Ishikawa (cell line): Measurements from ENCODE around the gene ARID3A.

ENCODE experiments used
- CEBPB ChIP-seq: IDR thresholded peaks from 2 replicates; pipeline ENCODE4 v1.6.1; 2012
- EP300 ChIP-seq: IDR thresholded peaks from 2 replicates; pipeline ENCODE4 v1.6.1; 2012; ENCODE audit warnings: borderline replicate concordance
- FOXM1 ChIP-seq: IDR thresholded peaks from 2 replicates; pipeline ENCODE4 v1.6.1; 2012; ENCODE audit warnings: low read depth, borderline replicate concordance
- TF ChIP-seq, protein P1 (sequence below): IDR thresholded peaks from 2 replicates; pipeline ENCODE4 v1.6.1; 2012; ENCODE audit warnings: low read depth, mild to moderate bottlenecking
- TF ChIP-seq, protein P2 (sequence below): IDR thresholded peaks from 2 replicates; pipeline ENCODE4 v1.6.1; 2012

DNA sequence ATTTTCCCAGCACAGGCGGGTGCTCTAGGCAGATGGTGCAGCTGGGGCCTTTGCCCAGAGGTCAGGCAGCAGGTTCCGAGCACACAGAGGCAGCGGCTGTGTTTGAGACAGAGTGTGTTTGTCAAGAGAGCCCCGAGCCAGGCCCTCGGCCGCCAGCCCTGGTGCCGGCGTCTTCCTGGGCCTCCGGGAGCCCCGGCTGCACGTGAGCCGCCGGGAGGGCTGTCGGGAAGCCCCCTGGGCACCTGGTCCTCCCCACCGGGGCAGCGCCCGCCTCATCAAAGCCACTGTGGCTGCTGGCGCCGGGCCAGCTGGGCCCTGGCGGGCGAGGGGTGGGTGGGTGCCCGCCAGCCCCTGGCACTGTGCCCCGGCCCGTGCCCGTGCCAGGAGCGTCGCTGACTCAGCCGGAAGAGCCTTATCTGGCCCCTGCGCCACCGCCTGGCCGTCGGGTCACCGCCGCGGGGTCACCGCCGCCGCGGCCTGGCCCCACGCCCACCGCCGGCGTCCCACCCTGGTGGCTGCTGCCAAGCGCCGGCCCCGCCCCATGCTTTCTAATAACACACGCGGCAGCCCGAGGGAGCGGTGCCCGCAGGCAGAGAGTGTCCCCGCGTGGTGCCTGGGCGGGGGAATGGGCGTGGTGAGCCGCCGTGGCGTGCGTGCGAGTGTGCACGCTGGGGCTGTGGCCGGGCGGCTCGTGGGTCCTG lies 14.9 kb downstream of the ARID3A start:
- TF ChIP-seq CEBPB (no peak; the same call in 1 of the 2 replicates), EP300 (peak; percentile 78; the same call in 1 of the 2 replicates), FOXM1 (no peak)
- TF ChIP-seq, protein P1, sequence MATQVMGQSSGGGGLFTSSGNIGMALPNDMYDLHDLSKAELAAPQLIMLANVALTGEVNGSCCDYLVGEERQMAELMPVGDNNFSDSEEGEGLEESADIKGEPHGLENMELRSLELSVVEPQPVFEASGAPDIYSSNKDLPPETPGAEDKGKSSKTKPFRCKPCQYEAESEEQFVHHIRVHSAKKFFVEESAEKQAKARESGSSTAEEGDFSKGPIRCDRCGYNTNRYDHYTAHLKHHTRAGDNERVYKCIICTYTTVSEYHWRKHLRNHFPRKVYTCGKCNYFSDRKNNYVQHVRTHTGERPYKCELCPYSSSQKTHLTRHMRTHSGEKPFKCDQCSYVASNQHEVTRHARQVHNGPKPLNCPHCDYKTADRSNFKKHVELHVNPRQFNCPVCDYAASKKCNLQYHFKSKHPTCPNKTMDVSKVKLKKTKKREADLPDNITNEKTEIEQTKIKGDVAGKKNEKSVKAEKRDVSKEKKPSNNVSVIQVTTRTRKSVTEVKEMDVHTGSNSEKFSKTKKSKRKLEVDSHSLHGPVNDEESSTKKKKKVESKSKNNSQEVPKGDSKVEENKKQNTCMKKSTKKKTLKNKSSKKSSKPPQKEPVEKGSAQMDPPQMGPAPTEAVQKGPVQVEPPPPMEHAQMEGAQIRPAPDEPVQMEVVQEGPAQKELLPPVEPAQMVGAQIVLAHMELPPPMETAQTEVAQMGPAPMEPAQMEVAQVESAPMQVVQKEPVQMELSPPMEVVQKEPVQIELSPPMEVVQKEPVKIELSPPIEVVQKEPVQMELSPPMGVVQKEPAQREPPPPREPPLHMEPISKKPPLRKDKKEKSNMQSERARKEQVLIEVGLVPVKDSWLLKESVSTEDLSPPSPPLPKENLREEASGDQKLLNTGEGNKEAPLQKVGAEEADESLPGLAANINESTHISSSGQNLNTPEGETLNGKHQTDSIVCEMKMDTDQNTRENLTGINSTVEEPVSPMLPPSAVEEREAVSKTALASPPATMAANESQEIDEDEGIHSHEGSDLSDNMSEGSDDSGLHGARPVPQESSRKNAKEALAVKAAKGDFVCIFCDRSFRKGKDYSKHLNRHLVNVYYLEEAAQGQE = no peak
- TF ChIP-seq, protein P2, sequence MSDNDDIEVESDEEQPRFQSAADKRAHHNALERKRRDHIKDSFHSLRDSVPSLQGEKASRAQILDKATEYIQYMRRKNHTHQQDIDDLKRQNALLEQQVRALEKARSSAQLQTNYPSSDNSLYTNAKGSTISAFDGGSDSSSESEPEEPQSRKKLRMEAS = peak; percentile 73
